ENCODE results near the gene TMEM19.

Gene TMEM19

DNA sequence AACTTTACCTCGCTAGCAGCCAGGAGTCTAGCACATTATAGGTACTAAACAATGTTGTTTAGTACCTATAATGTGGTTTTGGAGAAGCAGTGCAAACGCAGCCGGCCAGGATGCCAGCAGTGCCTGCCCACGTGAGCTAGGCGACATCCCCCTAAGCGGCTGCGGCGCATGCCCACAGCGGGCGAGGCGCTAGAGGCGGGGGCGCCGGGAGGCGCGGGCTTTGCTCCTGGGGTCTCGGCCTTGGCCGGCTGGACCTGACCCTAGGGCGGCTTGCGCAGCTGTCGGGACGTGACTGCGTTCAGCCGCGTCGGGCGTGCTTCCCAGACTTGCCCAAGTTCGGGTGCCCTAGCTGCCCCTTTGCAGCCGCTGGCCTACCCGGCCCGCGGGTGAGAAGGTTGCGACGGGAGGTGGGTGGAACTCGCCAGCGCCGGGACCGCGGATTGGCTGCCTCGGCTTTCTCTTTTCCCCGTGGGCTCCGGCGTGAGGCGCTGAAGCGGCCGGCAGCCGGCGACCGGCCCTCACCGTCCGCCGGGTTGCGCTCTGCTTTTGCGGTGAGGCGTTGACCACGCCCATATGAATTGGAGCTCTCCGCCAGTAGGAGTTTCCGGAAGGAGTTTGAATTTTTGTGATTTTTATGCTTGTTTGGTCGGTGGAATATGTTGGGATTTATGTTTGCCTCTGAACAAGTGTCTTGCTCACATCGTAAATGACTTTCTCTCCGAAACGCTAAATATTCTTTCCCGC is at the start of gene TMEM19:
Gene TMEM19, plus strand, starts transcription at position 169 of the 744 bp plus-strand sequence. CDS start 599 bp downstream, outside the sequence.
- DNase-seq, result peak; percentile 92 to 94

DNA sequence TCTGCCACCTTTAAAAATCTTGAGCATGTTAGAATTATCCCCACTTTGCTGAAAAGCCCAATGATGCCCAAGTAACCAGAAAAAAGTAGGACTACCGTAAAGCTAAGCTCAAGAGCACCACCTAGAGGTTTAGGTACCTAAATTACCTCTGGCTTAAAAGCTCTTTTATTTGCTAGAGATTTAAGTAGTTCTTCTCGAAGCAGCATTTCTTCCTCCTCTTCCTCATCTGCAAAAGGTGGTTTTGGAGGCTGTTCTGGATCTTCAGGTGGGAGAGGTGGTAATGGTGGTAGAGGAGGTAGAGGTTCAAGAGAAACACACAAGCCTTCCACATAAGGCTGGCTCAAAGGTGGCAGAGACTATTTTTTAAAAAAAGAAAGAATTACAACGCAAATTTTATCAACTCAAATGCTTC is 49.2 kb upstream of the TMEM19 start:
- DNase-seq, result peak; percentile 30 to 77

DNA sequence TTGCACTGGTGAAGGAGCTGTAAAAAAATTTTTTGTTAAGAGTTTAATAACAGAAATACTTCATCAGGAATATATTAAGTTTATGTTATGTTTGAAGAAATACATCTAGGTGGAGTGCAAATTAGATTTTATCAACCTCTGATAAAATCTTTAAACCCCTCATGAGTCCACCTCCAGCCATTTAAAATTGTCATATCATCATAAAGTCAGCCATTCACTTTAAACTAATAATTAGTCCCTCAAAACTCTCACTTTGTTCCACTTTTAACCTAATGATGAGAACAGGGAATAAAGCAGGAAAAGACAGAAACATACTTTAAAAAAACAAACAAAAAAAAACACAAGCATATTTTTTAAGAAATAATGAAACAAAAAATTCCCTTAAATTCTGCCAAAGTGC is 47.4 kb upstream of the TMEM19 start:
- no peak for DNase-seq

DNA sequence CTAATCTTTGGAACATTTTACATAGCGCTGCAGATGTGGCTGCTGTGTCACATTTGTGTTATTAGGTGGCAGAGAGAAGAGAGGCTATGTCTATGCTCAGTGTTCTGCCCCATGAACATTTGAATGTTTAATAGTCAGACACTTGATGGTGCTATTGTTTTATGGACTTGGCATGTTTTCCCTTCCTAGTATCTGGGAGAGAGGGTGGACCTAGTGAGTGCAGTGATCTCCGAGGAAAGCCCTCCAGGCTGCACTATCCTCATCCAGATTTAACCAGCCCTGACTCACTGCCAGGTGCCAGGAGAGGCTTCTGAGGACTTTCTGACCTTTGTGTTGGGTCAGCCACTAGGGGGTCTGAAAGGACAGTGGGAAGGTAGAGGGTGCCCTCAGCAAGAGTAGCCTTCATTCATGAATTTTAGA is 46.5 kb upstream of the TMEM19 start:
- DNase-seq, result no peak

DNA sequence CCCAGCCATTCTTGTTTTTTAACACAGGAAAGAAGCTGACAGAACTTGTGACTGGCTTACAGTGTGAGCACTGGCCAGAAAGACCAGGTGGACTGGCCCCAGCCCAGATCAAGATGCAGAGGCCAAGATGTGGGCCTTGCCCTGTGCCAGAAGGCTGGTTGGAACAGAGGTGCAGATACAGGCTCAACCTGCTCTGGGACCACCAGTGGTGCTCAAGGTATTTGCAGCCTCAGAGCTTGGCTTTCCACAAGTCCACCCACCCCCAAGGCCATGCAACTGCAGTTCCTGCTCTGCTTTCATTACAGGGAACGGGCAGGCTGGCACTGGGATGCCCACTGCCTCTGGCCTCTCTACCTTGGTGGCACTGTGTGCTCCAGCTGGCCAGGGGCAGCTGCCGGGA is 45.6 kb upstream of the TMEM19 start:
- DNase-seq, result no peak

DNA sequence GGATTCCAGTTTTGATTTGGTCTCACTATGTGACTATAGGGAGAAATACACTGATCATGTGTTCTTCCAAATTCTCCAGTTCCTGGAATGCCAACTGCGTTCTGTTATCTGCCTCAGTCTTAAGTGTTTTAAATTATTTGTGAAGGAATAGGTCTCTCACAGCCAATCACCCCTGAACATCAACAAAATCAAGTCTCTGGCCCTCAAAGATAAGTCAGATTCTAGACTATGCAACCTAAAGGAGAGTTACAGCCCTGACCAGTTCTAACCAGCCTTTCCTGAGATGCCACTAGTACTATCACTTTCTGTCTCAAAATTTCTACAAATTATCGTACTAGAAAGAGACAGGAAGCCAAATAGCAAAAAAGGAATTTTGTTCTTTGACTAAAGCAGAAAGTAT is 44.5 kb upstream of the TMEM19 start:
- no peak for DNase-seq

DNA sequence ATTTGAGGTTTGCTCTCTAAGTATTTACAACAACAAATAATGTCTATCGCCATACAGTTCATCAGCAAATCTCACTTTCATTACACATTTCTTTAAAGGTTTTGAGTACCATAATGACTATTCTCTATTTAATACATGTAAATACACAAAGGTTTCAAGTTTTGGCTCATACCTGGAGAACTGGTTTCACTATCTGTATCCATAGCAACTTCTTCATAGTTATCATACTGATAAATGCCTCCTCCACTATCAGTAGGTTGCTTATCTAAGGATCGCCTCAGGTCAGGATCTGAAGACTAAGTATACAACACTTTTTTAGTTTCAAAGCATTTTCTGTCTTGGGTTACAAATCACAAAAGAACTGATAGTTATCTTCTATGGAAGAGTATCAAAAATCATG is 43.6 kb upstream of the TMEM19 start:
- no peak for DNase-seq

DNA sequence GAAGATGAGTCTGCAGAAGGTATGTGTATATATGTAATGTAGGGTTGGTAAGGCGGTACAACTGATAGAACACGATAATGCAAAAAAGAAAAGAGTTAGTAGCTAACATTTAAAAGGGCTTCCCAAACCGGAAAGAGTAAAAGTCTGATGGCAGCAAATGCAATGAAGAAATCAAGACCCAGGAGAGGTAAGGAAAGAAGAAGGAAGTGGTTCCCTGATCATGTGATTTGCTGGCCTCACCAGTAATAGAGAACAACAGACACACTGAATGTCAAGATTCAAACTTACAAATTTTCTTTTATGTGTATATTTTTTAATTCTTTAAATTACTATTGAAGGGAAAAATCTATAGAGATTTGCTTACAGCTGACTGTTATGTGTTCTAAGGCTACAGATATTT is 40.6 kb upstream of the TMEM19 start:
- DNase-seq, result peak; percentile 45 to 55

DNA sequence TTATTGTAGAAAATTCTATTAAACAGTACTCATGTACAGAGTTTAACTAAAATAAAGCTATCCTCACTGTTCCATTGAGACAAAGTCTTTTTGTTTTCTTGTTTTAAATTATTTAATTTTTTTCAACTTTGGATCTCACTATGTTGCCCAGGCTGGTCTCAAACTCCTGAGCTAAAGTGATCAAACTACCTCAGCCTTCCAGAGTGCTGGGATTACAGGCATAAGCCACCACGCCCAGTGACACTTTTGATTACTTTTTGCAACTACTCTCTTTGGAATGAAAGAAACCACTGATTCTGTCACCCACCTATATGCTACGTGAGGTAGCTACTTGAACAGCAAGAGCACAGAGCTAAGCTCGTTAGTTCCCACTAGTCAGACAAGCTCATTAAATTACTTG is 39.4 kb upstream of the TMEM19 start:
- DNase-seq, result no peak

DNA sequence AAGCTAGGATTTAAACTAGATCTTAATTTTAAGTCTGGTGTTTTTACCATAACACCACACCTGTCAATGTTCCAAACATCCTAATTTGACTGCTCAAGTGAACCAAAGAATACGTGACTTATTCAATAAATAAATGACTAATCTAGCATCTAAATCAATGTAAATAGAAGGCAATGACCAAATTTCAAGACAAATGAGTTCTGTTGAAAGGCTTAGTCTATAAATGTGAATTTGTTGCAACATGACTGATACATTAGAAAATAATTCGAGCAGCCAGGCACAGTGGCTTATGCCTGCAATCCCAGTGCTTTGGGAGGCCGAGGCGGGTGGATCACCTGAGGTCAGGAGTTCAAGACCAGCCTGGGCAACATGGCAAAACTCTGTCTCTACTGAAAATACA is 37.3 kb upstream of the TMEM19 start:
- DNase-seq, result no peak

DNA sequence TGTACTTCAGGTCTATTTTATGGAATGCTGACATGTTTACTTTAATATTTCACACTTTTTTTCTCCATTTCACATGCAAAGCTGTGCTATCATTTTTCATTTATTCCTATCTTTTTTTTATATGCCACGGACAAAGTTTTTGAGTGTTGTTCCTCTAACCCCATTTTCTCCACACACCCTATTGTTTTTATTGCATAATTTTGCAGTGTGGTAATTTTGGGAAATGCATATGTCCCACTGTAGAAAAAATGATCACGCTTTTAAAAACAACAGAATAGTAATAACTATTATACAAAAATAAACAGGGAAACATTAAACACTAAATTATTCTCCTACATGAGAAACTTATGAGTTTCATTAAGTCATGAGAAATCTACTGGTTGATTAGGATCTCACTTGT is 36.5 kb upstream of the TMEM19 start:
- peak; percentile 51 to 63 for DNase-seq

DNA sequence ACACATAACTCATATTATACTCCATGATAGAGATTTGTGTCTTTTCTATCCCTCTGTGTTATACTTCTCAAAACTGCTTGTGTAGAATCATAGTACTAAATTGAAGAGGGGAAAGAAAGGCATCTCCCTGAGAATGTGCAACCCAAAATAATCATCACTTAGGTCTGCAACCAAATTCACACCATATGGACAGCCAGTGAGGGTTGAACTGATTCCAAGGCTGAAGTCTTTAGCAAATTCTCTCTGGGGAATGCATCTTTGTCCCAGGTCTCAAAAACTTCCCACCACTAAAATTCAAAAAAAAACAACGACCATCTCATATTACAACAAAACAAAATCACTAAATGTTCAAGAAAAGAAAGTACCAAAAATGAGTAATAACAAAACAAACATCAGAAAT is 33.2 kb upstream of the TMEM19 start:
- DNase-seq, result no peak

DNA sequence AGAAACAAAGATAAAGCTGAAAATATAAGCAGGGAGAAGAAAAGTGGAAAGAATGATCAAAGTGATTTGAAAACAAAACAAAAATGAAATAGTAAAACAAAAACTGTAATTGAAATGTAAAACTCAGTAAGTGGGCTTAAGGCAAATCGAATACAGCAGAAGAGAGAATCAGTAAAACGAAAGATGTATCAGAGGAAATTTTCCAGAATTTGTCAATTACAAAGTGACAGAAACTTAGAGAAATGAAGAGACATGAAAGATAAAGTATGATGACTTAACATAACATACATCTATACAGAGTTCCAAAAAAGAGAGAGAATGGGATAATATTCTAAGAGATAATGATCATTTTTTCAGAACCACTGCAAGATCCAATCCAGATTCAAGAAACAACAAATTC is 32.7 kb upstream of the TMEM19 start:
- DNase-seq, result no peak

DNA sequence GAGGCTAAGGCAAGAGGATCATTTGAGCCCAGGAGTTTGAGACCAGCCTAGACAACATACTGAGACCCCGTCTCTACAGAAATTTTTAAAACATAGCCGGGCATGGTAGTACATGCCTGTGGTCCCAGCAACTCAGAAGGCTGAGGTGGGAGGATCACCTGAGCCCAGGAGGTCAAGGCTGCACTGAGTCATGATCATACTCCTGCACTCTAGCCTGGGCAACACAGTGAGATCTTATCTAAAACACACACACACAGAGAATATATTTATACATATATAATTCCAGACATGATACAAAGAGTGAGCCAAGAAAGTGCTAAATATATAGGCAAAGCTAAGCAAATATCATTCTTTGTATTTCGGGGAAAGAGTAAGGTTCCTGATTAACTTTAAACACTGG is 31.7 kb upstream of the TMEM19 start:
- no peak for DNase-seq

DNA sequence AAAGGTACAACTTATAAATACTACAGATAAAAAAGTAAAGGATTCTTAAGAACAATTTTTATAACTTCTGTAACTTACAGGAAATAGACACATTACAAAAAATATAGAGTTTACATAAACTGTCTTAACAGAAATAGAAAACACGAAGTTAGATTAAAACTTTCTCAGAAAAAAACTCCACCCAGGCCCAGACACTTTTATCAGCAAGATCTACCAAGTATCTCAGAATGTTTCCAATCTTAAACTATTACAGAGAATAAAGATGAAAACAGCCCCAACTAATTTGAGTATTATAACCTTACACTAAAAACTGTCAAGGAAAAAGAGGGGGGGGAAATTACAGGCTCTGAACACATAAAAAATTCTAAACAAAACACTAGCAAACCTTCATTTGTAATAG is 30.4 kb upstream of the TMEM19 start:
- DNase-seq, result no peak

DNA sequence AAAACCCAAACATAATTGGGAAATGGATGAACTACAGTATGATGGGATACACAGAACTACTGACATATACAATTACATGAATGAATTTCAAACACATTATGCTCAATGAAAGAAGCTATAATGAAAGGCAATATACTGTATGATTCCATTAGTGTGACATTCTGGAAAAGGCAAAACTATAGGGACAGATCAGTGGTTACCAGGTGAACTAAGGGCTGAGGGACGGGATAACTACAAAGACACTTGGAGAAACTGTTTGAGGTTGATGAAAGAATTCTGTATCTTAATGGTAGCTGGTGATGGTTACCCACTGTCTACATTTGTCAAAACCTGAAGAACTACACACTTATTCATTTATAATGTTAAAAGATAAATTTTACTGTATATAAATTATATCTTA is 30.0 kb upstream of the TMEM19 start:
- DNase-seq, result no peak

DNA sequence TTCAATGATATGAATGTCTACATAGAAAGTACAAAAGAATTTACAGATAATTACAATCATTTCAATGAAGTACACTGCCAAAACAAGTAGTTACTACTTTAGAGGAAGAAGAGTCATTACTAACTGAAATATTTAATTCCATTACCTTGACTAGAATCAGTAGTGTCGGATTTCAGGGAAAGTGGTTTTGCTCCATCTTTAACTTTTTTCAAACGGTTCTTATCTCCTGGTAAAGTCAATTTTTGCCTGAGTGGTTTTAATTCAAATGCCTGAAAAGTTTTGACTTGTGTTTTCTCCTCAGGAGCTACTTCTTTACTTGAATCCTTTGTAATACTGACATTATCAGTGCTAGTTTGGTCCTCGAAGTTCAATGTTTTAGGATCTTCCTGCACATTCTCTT is 29.1 kb upstream of the TMEM19 start:
- no peak for DNase-seq

DNA sequence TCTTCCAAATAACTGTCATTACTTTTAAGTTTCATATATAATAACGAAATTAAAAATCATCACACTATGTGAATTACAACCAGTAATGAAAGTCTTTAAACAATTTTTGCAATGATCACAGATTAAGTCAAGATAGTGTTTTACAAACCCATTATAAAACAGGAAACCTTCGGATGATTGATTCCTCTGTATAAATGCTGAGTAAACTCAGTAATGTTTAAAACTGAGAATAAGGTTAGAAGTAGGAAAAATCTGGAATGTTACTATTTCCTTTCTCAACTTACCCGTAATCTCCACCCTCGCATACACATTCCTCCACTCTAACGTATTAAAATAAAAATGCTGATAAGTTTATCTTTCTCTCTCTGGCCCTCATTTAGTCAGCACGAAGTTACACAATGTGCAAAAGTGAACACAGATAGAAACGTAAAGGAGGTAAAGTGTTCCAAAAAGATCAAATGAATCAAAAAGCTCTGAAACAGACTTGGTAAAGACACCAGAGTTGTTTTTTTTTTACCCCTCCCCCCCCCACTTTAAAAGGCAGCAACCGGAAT is 23.8 kb upstream of the TMEM19 start:
- no peak for DNase-seq

DNA sequence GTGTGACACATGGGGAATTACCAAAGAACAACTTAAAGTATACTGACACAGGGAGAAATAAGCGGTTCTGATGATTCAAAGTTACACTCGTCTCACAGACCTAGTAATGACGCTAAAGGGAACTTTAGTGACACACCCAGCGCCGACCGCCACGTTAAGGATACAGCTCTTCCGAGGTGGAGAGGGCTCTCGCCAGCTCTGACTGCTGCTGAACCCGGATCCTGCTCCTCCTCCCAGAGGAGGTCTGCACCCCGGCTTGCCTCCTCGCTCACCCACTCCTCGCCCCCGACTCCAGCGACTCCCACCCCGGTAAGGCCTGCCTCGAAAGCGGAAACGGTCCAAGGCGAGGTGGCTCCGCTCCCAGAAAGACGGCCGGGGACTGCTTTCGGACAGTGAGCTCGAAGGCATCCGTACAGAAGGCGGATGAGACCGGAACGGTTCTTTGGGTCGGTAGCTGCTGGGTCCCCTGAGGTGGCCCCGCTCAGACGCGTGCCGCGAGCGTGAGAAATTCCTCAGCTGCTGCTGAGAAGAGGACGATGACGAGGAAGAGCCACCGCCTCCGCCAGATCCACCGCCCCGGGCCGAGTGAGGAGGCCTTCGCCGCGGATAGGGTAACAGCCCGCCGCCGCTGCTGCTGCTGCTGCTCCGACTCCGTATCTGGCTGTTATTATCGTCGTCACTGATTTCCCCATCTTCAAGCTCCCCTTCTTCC is 22.9 kb upstream of the TMEM19 start:
- DNase-seq, result peak; percentile 89 to 93

DNA sequence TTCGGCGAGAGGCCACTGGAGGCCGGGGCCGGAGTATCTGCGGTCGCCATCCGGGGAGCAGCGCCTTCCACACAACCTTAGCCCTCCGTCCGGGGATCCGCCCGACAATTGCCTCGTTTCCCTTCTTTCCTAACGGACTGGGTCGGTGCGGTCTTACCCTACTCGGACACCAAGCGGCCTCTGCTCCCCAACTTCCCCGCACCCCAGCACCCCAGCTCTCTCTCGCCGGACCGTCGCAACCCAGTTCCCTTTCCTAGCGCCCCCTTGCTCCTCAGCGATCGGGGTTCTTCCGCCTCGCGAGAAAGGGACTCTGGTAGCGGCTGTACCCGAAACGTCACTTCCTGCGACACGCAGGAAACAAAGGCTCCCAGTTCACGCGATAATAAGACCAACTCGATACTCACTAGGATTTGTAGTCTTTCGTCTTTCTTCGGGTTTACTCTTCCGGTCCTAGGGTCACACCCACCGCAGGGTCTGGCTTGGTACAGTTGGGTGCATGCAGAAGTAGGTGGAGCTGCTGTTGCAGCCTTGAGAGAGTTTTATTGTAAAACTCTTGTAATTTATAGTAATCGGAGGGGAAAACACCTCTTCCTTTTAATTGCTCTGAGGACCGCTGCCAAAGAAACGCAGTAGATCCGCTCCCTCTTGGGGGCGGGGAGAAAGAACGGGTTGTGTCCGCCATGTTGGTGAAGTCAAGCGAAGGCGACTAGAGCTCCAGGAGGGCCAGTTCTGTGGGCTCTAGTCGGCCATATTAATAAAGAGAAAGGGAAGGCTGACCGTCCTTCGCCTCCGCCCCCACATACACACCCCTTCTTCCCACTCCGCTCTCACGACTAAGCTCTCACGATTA is 22.1 kb upstream of the TMEM19 start, which contains the start of the genes THAP2 and ZFC3H1:
Gene THAP2, plus strand, starts transcription at position 741 of the 850 bp plus-strand sequence. CDS start 209 bp downstream, outside the sequence.
Gene ZFC3H1, minus strand, starts transcription at position 288 of the 850 bp plus-strand sequence. Its CDS starts 238 bp downstream, at position 50.
- DNase-seq, result peak; percentile 96 to 99

DNA sequence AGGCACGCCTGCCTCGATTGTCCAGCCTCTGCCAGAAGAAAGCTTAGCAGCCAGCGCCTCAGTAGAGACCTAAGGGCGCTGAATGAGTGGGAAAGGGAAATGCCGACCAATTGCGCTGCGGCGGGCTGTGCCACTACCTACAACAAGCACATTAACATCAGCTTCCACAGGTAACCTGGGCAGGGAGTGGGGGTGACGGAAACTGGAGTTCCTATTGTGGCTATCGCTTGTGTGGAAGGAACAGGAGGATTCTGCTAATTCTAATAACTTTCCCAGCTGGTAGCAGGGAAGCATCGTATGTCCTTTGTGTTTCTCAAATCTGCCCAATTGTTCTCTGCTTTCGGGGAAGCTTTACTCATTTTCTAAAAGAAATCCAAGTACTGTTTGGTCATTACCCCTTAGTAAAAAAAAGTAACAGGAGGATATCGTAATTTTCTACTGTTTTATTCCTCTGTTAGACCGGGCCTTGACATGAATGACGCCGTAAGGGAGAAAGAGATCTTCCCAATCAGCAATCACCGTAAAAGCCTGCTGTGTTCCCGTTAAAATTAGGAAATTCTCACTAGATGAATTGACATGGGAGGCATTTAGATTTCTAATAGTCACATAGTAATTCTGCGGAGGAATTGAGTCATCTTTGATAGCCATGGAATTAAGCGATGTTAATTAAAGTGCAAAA is 21.3 kb upstream of the TMEM19 start:
- peak; percentile 22 to 27 for DNase-seq

DNA sequence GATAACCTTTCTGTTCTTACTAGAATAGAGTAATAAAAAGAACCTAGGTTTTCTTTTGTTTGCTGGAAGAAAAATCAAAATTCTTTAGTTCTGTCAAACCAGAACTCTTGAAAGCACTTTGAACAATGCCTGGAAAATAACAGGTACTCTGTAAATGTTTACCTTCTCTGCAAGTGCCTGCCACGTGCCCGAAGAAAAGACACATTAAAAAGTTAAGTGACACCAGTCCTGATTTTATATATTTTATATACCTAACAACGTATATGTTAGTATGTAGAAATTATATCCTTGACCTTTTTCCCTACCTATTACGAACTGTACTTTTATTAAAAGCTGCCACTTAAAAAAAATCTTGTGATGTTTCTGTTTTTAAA is 20.8 kb upstream of the TMEM19 start:
- no peak for DNase-seq

Data from inflammatory macrophage treated with lipopolysaccharide for 1 hour (primary cell).